Osteocyte (in vitro differentiated cells): ENCODE measurements around the gene CLIP1. TPM values are rescaled to one million over a fixed set of nuclear protein-coding genes. Genes with fewer than 3 reads are reported as not detected.
A peak's percentile ranks its signal among the peaks of the same experiment; 100 is the strongest.

ENCODE experiments used
- DNase-seq: peaks from one replicate; pipeline ENCODE4 v3.0.0; 2021; ENCODE audit warnings: mixed read lengths; ENCODE audit not compliant: unreplicated experiment; ENCODE audit errors: extremely low spot score
- H3K27ac Mint-ChIP-seq: one replicate; pipeline ENCODE4 v1.8.0; 2021; ENCODE audit warnings: mild to moderate bottlenecking, mixed read lengths; ENCODE audit not compliant: unreplicated experiment
- H3K27me3 Mint-ChIP-seq: one replicate; pipeline ENCODE4 v1.8.0; 2021; ENCODE audit warnings: mixed read lengths; ENCODE audit not compliant: unreplicated experiment
- H3K36me3 Mint-ChIP-seq: one replicate; pipeline ENCODE4 v1.8.0; 2021; ENCODE audit warnings: mixed read lengths; ENCODE audit not compliant: unreplicated experiment
- H3K4me1 Mint-ChIP-seq: one replicate; pipeline ENCODE4 v1.8.0; 2021; ENCODE audit warnings: mixed read lengths; ENCODE audit not compliant: unreplicated experiment
- H3K4me3 Mint-ChIP-seq: one replicate; pipeline ENCODE4 v1.8.0; 2021; ENCODE audit warnings: mild to moderate bottlenecking, moderate library complexity, mixed read lengths; ENCODE audit not compliant: unreplicated experiment
- H3K9me3 Mint-ChIP-seq: one replicate; pipeline ENCODE4 v1.8.0; 2021; ENCODE audit warnings: mixed read lengths; ENCODE audit not compliant: unreplicated experiment
- CTCF ChIP-seq: fragments of 200-600 bp; sonication (generic); IDR thresholded peaks from 2 replicates; pipeline ENCODE4 v1.5.0; 2021; ENCODE audit warnings: antibody characterized with exemption, mild to moderate bottlenecking, moderate library complexity
- total RNA-seq: library from RNA; stranded (reverse); gene quantifications from 2 replicates; pipeline ENCODE4 v1.2.1, GENCODE V29; 2021

CLIP1 gene
- total RNA-seq, 1 donor from 2014 or later, result 100.0 TPM

- Mint-ChIP-seq H3K4me1 (peaks cover 27% of the 10 kb centered on the region), H3K27me3 (no peaks in the 10 kb centered on the region), H3K36me3 (peaks cover 22% of the 10 kb centered on the region), H3K9me3 (no peaks in the 10 kb centered on the region), H3K27ac (peak within 1 kb of the TSS; percentile 95), H3K4me3 (peak within 1 kb of the TSS; percentile 96)
- no peak for TF ChIP-seq CTCF
- DNase-seq, result peak; percentile 100
Measured at GRCh38 chr12:122225683-122226365, 196.6 kb downstream of the CLIP1 start, which contains the start of gene DIABLO. DIABLO (minus strand) TSS chr12:122226052; CDS start chr12:122226014, 38 bp downstream.

Other genes with a start within 250 kb of the CLIP1 start
- not detected in 2 replicates for gene IL31, start 248.4 kb downstream of the CLIP1 start, total RNA-seq
- 1.0 and 2.0 TPM in 2 replicates for gene LRRC43, start 239.5 kb downstream of the CLIP1 start, total RNA-seq
- 0.21 and 0.64 TPM in 2 replicates for gene B3GNT4, start 219.0 kb downstream of the CLIP1 start, total RNA-seq
- gene DIABLO, start 196.6 kb downstream of the CLIP1 start, total RNA-seq, result 51.5 and 61.1 TPM in 2 replicates
- gene VPS33A, start 156.2 kb downstream of the CLIP1 start, total RNA-seq, result 22.2 and 23.1 TPM in 2 replicates
- gene ZCCHC8, start 78.3 kb upstream of the CLIP1 start, total RNA-seq, result 27.6 and 28.0 TPM in 2 replicates
- gene RSRC2, start 104.3 kb upstream of the CLIP1 start, total RNA-seq, result 64.9 and 67.9 TPM in 2 replicates
- gene KNTC1, start 104.6 kb upstream of the CLIP1 start, total RNA-seq, result 14.1 and 18.5 TPM in 2 replicates